ENCODE results near the gene WTIP.

DNA sequence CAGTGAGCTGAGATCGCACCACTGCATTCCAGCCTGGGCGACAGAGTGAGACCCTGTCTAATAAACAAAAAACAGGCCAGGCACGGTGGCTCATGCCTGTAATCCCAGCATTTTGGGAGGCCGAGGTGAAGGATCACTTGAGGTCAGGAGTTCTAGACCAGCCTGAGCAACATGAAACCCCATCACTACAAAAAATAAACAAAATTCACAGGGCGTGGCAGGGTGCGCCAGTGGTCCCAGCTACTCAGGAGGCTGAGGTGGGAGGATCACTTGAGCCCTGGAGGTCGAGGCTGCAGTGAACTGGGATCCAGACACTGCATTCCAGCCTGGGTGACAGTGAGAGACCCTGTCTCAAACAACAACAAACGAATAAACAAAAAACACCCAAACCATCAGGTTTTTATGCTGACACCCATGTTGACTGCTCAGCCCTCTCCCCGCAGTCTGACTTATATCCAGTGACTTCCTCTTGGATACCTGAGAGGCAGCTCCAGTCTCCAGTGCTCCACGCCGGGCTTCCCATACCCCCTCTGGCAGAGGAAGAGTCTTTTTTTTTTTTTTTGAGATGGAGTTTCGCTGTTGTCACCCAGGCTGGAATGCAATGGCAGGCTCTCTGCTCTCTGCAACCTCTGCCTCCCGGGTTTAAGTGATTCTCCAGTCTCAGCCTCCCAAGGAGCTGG is 17.7 kb downstream of the WTIP start:
- TF ChIP-seq POLR2A (IDR thresholded peaks at IDR 0.05) = no peak
- TF ChIP-seq, protein P1, sequence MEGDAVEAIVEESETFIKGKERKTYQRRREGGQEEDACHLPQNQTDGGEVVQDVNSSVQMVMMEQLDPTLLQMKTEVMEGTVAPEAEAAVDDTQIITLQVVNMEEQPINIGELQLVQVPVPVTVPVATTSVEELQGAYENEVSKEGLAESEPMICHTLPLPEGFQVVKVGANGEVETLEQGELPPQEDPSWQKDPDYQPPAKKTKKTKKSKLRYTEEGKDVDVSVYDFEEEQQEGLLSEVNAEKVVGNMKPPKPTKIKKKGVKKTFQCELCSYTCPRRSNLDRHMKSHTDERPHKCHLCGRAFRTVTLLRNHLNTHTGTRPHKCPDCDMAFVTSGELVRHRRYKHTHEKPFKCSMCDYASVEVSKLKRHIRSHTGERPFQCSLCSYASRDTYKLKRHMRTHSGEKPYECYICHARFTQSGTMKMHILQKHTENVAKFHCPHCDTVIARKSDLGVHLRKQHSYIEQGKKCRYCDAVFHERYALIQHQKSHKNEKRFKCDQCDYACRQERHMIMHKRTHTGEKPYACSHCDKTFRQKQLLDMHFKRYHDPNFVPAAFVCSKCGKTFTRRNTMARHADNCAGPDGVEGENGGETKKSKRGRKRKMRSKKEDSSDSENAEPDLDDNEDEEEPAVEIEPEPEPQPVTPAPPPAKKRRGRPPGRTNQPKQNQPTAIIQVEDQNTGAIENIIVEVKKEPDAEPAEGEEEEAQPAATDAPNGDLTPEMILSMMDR (IDR thresholded peaks at IDR 0.05 in 4 of 5, conservative IDR thresholded peaks at IDR 0.05 in 1 of 5) = no peak

All from gastrocnemius medialis (tissue), 4 donors.